Measurements from ENCODE around the gene ALDH4A1.

DNA sequence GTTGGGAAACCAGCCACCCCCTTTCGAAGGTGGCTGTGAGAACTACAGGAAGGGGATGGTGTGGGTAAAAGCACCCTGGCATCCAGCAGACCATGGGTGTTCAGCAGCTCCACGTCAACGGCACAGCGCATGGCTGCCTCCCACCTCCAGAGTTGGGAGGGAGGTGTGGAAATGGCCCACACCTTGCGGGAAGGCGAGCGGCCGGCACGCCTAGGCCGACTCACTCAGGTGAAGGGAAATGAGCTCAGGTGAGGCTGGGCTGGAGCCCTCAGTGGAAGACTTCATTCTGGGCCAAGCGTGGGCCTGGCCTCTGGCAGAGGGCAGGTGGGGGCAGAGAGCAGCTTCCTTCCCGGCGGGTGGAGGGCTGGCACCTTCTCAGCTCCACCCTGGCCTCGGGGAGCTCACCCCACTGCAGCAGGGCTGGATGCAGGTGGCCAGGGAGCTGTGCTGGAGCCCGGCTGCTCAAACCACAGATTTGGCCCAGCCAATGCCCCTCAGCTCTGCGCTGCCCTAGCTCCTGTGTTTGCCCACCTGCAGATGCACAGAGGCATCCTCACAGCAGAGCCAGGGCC lies 24.8 kb upstream of the ALDH4A1 start:
- TF ChIP-seq POLR2A (IDR thresholded peaks at IDR 0.05; ENCODE audit: low read depth, low read length) (no peak), CTCF (conservative IDR thresholded peaks at IDR 0.05; ENCODE audit: low read depth, low read length) (no peak), CEBPB (IDR thresholded peaks at IDR 0.05; ENCODE audit: low read depth, low read length) (no peak), NFE2L2 (IDR thresholded peaks at IDR 0.05; ENCODE audit: low read depth, low read length) (no peak), MAFK (IDR thresholded peaks at IDR 0.05; ENCODE audit: low read depth, low read length) (no peak), RCOR1 (IDR thresholded peaks at IDR 0.05; ENCODE audit: insufficient replicate concordance, low read length) (no peak), SMC3 (IDR thresholded peaks at IDR 0.05; ENCODE audit: low read depth, low read length) (no peak), CHD1 (IDR thresholded peaks at IDR 0.05; ENCODE audit: low read depth, low read length) (no peak)
